C4-2B (cell line): Measurements from ENCODE around the gene CRADD.

ENCODE experiments used
- CTCF ChIP-seq: fragments of 450-650 bp; conservative IDR thresholded peaks from 2 replicates; pipeline ENCODE4 v1.5.1; 2017; ENCODE audit warnings: mild to moderate bottlenecking
- ZFX ChIP-seq: fragments of 450-650 bp; IDR thresholded peaks from 2 replicates; pipeline ENCODE4 v1.6.1; 2017

- no peak for TF ChIP-seq CTCF
- TF ChIP-seq ZFX = no peak
Observed at GRCh38 chr12:93740751-93741150, 63.6 kb downstream of the CRADD start.
